ENCODE data around the gene RARA.

Gene RARA

DNA sequence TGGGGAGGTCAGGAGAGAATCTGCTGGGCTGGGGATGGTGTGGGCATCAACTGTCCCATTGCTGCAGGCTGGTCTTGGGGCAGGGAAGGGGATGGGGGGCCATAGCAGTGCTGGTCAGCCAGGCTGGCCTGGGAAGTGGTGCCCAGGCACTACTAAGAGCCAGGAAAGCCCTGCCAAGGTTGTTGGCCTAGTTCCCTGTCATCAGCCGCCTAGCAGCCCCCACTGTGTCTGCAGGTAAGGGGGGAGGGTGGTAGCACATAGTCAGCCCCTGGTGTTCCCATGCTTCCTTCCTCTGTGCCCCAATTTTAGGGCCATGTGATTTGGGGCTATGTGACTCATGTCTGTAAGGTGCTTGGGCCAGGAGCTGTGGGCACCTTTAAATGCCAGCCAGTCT lies 37.8 kb downstream of the RARA start:
- no peak overlapping the region for H3K4me3 ChIP-seq (ENCODE audit: low read length)
- TF ChIP-seq, protein P1, sequence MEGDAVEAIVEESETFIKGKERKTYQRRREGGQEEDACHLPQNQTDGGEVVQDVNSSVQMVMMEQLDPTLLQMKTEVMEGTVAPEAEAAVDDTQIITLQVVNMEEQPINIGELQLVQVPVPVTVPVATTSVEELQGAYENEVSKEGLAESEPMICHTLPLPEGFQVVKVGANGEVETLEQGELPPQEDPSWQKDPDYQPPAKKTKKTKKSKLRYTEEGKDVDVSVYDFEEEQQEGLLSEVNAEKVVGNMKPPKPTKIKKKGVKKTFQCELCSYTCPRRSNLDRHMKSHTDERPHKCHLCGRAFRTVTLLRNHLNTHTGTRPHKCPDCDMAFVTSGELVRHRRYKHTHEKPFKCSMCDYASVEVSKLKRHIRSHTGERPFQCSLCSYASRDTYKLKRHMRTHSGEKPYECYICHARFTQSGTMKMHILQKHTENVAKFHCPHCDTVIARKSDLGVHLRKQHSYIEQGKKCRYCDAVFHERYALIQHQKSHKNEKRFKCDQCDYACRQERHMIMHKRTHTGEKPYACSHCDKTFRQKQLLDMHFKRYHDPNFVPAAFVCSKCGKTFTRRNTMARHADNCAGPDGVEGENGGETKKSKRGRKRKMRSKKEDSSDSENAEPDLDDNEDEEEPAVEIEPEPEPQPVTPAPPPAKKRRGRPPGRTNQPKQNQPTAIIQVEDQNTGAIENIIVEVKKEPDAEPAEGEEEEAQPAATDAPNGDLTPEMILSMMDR (IDR thresholded peaks at IDR 0.05; ENCODE audit: insufficient read depth, low read depth, low read length, missing control alignments): no peak
- no peak for DNase-seq (ENCODE audit: low read depth)

DNA sequence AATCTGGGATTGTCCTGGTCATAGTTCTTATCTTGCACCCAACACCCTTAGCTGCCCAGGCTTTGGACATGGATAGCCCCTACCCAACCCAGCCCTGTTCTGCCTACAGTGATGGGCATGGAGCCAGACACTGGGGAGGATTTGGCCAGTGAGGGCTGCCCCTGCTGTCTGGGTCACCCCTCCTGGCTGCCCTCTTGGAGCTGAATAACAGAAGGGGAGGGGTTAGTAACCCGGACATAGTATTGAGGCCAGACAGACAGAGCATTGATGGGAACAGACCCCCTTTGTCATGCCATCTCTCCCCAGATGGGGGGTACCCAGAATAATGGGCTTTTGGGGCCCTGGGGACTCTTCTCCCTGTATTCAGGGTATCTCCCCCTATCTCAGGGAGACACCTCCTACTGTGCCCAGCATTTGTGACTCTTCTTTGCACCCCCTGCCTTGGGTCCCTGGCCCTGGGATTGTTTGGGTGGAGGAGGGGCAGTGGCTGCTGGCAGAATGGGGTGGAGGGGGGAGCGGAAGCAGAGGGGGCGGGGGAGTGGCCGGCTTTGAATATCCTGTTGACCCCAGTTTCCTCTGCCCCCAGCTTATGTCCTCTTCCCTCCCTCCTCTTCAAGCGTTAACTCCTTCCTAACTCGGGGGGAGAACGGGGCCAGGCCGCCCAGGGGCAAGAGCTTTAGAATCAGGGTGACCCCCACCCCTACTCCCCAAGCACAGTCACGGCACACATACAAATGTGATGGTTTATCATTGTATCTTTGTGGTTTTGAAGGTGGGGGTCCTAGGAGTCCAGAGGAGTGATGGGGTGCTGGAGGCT lies 38.5 kb downstream of the RARA start:
- DNase-seq (ENCODE audit: low read depth): no peak
- TF ChIP-seq, protein P1 (IDR thresholded peaks at IDR 0.05; ENCODE audit: insufficient read depth, low read depth, low read length, missing control alignments): no peak
- H3K4me3 ChIP-seq (ENCODE audit: low read length): no peak overlapping the region

DNA sequence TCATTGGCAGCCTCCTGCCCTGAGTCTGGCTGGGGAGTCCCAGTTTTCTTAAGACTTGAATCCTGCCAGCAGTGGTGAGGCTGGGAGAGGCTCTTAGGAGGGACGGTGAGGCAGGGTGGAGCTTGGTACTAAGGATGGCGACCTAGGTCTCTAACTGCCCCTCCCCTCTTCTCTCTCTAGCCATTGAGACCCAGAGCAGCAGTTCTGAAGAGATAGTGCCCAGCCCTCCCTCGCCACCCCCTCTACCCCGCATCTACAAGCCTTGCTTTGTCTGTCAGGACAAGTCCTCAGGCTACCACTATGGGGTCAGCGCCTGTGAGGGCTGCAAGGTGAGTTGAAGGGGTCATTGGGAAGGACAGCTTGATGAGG lies 39.1 kb downstream of the RARA start:
- TF ChIP-seq, protein P1 (IDR thresholded peaks at IDR 0.05; ENCODE audit: insufficient read depth, low read depth, low read length, missing control alignments): no peak
- no peak overlapping the region for H3K4me3 ChIP-seq (ENCODE audit: low read length)
- no peak for DNase-seq (ENCODE audit: low read depth)

DNA sequence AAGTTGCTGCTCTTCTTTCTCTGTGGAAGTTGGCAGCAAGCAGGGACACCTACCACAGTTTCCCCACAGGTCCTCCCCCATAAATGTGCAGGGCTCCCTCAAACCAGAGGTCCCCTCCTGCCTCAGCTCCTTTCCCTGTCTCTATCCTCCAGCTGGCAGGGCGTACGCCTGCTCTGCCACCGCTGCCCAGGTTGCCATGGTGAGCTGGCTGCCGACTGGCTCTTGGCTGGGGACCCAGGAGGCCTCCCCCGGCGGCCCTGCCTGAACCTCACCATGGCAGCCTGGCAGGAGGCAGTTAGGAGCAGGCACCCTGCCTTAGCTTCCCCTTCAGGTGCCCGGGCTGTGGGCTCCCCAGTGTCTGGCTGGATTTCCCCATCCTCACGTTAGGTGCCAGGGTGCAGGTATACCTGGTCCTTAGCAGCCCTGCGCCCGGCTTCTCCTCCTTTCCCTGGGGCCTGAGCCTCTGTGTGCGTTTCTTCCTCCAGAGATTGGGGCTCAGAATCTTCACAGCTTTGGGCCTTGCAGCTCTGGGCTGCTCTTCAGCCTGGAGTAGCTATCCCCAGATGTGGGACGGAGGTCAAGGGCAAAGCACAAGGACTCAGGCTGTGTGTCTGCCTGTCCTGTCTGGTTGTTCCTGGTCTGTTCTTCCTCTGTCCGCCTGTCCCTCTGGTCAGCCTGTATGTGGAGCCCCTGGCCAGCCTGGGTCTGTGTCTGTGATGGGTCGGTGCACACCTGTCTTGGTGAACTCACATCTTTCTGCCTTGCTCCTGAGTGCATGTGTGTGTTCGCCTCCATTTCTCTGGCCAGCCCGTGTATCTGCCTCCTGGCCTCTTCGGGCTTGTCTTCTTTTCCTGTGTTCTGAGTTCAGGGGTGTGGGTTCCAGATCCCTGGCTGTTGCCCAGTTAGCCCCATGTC lies 39.8 kb downstream of the RARA start:
- TF ChIP-seq, protein P1 (IDR thresholded peaks at IDR 0.05; ENCODE audit: insufficient read depth, low read depth, low read length, missing control alignments): no peak
- DNase-seq (ENCODE audit: low read depth): peak; percentile 20
- H3K4me3 ChIP-seq (ENCODE audit: low read length): no peak overlapping the region

DNA sequence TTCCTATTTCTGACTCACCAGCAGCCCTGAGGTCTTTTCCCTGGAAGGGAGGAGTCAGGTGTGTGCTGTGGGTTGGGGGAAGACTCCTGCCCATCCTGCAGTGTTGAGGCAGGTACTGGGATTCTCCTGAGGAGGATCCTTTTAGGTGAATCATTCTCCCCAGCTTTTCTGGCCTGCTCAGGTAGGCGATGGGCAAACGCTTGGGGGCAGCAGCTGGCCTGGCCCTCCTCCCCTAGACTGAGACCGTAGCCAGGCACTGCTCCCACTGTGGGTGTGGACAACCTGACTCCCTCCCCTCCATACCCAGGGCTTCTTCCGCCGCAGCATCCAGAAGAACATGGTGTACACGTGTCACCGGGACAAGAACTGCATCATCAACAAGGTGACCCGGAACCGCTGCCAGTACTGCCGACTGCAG lies 40.5 kb downstream of the RARA start:
- TF ChIP-seq, protein P1 (IDR thresholded peaks at IDR 0.05; ENCODE audit: insufficient read depth, low read depth, low read length, missing control alignments): peak; percentile 19
- H3K4me3 ChIP-seq (ENCODE audit: low read length): no peak overlapping the region
- peak; percentile 97 for DNase-seq (ENCODE audit: low read depth)

DNA sequence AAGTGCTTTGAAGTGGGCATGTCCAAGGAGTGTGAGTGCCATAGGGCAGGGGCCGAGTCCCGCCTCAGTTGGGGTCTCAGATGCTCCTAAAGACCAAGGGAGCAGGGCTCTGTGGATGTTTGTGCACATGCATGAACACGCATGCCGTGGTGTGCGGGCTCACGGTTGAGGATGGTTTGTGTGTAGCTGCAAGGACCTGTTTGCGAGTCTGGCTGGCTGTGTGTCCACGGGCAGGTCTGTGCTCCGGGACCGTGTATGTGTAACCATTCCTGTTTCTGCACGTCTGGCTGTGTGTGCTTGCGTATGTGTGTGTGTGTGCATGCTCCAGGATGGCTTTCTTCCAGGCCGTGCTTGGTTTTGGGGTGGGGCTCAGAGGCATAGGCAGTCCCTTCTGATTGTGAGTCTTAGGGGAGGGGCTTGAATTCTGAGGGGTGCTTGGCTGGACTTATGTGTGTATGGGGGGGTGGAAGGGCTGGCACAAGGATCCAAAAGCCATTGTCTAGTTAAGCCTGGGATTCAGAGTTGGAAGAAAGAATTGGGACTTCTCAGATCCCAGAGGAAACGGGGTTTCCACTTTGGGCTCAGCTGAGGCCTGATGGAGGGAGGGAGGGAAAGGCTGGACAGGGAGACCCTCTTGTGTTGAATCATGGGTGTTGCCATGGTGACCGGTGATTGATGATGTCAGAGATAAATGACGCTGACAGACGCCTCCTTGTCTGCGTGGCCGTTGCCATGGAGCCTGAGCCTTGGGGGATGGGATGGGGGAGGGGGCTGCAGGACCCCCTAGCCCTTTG lies 41.1 kb downstream of the RARA start:
- H3K4me3 ChIP-seq (ENCODE audit: low read length): no peak overlapping the region
- peak; percentile 95 for DNase-seq (ENCODE audit: low read depth)
- TF ChIP-seq, protein P1 (IDR thresholded peaks at IDR 0.05; ENCODE audit: insufficient read depth, low read depth, low read length, missing control alignments): no peak

Measured in epithelial cell of esophagus (primary cell).